Measurements from ENCODE around the gene ZNF736. TPM values are rescaled to one million over a fixed set of nuclear protein-coding genes. Genes with fewer than 3 reads are reported as not detected.
"Not testable (repeated sequence)": the region's sequence is repeated elsewhere in the genome, so short reads cannot be mapped to it uniquely, and the experiment has no call there.

Gene ZNF736
- total RNA-seq = 10 to 100 TPM; 12.4 to 23.4 TPM

DNA sequence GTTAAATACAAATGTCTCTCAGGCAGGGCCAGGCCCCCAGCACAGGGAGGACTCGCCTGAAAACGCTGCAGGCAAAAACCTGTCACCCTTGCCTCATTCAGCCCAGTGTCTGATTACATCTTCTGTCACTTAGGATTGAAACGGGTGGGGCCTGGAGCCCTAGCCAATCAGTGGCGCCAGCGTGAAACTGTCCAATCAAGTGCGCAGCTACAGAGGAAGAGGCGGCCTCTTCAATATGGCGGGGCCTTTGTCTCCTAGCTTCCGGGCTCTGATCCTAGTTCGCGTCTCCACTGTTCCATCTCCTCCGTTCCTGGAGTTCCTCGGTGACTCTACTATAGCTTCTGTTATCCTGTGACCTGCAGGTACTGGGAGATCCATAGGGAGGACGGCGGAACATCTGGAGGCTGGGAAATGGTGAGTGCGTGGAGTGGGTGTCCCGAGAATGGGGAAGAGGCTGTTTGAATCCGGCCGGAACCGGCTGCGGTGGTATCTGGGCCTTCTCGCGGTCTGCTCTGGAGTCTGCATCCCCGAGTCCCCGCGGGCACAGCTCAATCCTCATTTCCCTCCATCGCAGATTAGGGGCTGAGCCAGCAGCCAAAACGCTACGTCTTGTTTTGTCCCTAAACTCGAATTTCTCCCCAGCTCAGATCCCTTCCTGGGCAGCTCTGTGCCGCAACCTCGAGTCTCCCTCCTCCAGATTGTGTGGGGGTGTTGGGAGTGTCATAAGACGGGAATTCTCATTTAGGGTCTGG lies at the start of gene ZNF736:
Gene ZNF736, plus strand, starts transcription at position 222 of the 752 bp plus-strand sequence. Its CDS starts 190 bp downstream, at position 412.
- TF ChIP-seq, protein P1, sequence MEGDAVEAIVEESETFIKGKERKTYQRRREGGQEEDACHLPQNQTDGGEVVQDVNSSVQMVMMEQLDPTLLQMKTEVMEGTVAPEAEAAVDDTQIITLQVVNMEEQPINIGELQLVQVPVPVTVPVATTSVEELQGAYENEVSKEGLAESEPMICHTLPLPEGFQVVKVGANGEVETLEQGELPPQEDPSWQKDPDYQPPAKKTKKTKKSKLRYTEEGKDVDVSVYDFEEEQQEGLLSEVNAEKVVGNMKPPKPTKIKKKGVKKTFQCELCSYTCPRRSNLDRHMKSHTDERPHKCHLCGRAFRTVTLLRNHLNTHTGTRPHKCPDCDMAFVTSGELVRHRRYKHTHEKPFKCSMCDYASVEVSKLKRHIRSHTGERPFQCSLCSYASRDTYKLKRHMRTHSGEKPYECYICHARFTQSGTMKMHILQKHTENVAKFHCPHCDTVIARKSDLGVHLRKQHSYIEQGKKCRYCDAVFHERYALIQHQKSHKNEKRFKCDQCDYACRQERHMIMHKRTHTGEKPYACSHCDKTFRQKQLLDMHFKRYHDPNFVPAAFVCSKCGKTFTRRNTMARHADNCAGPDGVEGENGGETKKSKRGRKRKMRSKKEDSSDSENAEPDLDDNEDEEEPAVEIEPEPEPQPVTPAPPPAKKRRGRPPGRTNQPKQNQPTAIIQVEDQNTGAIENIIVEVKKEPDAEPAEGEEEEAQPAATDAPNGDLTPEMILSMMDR (IDR thresholded peaks at IDR 0.05) = no peak
- TF ChIP-seq POLR2AphosphoS5 (IDR thresholded peaks at IDR 0.05) = peak; percentile 87
- TF ChIP-seq POLR2A (IDR thresholded peaks at IDR 0.05) = peak; percentile 58
- Histone ChIP-seq H3K27me3 (replicated peaks; ENCODE audit: insufficient read depth) (no peaks in the 10 kb centered on the region), H3K36me3 (no peaks in the 10 kb centered on the region), H3K4me1 (replicated peaks) (no peaks in the 10 kb centered on the region), H3K4me3 (peak within 1 kb of the TSS; percentile 56 to 63), H3K27ac (peak within 1 kb of the TSS; percentile 66 to 78), H3K9me3 (no peaks in the 10 kb centered on the region)
- WGBS = under 1% methylated on average over 33 of the region's 33 CpGs
- DNase-seq (ENCODE audit: low spot score) = peak; percentile 89
- intact Hi-C loops (cut with DNase I) = loop anchor here (5.0 to 10.0 kb wide), 2 partner anchors 243 to 351 kb away; partner anchors contain the start of gene ZNF107

GRCh38 chr7:64266341-64266919 lies 47.3 kb upstream of the ZNF736 start:
- TF ChIP-seq POLR2A (IDR thresholded peaks at IDR 0.05) (no peak), POLR2AphosphoS5 (IDR thresholded peaks at IDR 0.05) (no peak)
- TF ChIP-seq, protein P1 (IDR thresholded peaks at IDR 0.05) = no peak
- DNase-seq (ENCODE audit: low spot score) = no peak
- intact Hi-C loops (cut with DNase I) = no loop called here
- no peak overlapping the region for H3K4me3 ChIP-seq
- no peaks in the 10 kb centered on the region for H3K27me3 ChIP-seq (replicated peaks; ENCODE audit: insufficient read depth)
- no peak overlapping the region for H3K27ac ChIP-seq
- no peaks in the 10 kb centered on the region for H3K9me3 ChIP-seq
- H3K36me3 ChIP-seq = no peaks in the 10 kb centered on the region
- 79% methylated on average over 1 of the region's 1 CpG for WGBS
- no peaks in the 10 kb centered on the region for H3K4me1 ChIP-seq (replicated peaks)

GRCh38 chr7:64277630-64278029 lies 36.1 kb upstream of the ZNF736 start:
- intact Hi-C loops (cut with DNase I) = no loop called here
- no peak overlapping the region for H3K4me3 ChIP-seq
- DNase-seq (ENCODE audit: low spot score) = no peak
- WGBS = 57% methylated on average over 2 of the region's 2 CpGs
- H3K36me3 ChIP-seq = no peaks in the 10 kb centered on the region
- H3K9me3 ChIP-seq = no peaks in the 10 kb centered on the region
- H3K27ac ChIP-seq = no peak overlapping the region
- H3K4me1 ChIP-seq (replicated peaks) = no peaks in the 10 kb centered on the region
- no peaks in the 10 kb centered on the region for H3K27me3 ChIP-seq (replicated peaks; ENCODE audit: insufficient read depth)
- TF ChIP-seq, protein P1 (IDR thresholded peaks at IDR 0.05) = no peak
- TF ChIP-seq POLR2A (IDR thresholded peaks at IDR 0.05) (no peak), POLR2AphosphoS5 (IDR thresholded peaks at IDR 0.05) (no peak)

DNA sequence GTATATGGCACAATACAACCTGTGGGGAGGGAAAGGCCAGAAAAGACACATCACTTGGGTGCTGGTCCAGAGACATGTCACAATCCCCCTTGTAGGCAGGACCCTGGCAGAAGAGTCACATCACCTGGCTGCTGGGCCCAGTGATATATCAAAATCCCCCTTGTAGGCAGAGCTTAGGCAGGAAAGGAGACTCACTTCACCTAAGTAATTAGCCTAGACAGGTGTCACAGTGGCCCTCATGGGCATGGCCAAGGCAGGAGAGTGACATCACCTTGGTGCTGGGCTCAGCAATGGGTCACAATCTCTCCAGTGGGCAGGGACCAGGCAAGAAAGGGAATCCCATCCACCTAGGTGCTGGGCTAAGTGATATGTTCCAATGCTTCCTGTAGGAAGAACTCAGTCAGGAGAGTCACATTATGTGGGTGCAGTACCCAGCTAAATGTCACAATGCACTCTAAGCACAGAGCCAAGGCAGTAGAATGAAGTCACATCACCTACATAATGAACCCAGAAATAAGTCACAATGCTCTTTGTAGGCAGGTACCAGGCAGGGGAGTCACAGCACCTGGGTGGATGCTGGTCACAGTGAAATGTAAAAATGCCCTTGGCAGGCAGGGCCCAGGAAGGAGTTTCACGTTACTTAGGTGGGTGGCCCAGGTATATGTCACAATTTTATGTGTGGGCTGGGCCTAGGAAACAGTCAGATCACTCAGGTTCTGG lies 18.9 kb upstream of the ZNF736 start:
- no peak for DNase-seq (ENCODE audit: low spot score)
- H3K4me3 ChIP-seq = no peak overlapping the region
- 30% methylated on average over 1 of the region's 1 CpG for WGBS
- no peaks in the 10 kb centered on the region for H3K36me3 ChIP-seq
- no peaks in the 10 kb centered on the region for H3K9me3 ChIP-seq
- TF ChIP-seq, protein P1 (IDR thresholded peaks at IDR 0.05) = no peak
- no peak for TF ChIP-seq POLR2AphosphoS5 (IDR thresholded peaks at IDR 0.05)
- no peak for TF ChIP-seq POLR2A (IDR thresholded peaks at IDR 0.05)
- no peaks in the 10 kb centered on the region for H3K27me3 ChIP-seq (replicated peaks; ENCODE audit: insufficient read depth)
- intact Hi-C loops (cut with DNase I) = no loop called here
- no peaks in the 10 kb centered on the region for H3K4me1 ChIP-seq (replicated peaks)
- H3K27ac ChIP-seq = no peak overlapping the region

DNA sequence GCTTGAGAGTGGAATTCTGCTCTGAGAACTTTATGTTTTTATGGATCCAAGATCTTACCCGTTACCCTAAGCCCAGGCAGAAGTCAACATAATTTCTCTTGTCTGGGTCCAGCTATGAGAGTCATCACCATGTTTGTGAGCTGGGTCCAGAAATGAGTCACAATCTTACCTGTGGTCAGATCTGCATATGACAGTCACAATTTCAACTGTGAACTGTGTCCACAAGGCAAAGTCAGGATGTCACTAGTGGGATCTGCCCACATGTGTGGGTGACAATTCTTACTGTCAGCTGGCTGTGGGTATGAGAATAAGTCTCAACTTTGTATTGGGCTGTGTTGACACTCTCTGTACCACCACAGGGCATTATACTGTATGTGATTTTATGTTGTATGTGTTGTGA lies 16.3 kb upstream of the ZNF736 start:
- H3K27ac ChIP-seq; H3K4me3 ChIP-seq; intact Hi-C loops (cut with DNase I); DNase-seq (ENCODE audit: low spot score); H3K27me3 ChIP-seq (replicated peaks; ENCODE audit: insufficient read depth); H3K9me3 ChIP-seq; H3K36me3 ChIP-seq; H3K4me1 ChIP-seq (replicated peaks): not testable (repeated sequence)
- WGBS = 73% methylated on average over 1 of the region's 1 CpG
